SU-DHL-6 (cell line): ENCODE results near the gene GPR152.
A peak's percentile ranks its signal among the peaks of the same experiment; 100 is the strongest.

Source experiments
- H2AFZ ChIP-seq: fragments of 200-600 bp; sonication (generic); 2 replicates; pipeline ENCODE4 v1.6.1; 2014; ENCODE audit warnings: low read depth, mild to moderate bottlenecking, moderate library complexity, mixed read lengths, antibody characterized with exemption, low read length; ENCODE audit not compliant: severe bottlenecking
- H3F3A ChIP-seq: fragments of 200-600 bp; shearing (Covaris generic); 2 replicates; pipeline ENCODE4 v1.6.0; 2016; ENCODE audit warnings: antibody characterized with exemption, mild to moderate bottlenecking; ENCODE audit not compliant: insufficient read depth
- H3K27ac ChIP-seq: fragments of 200-600 bp; sonication (generic); 2 replicates; pipeline ENCODE4 v1.5.1; 2016; ENCODE audit warnings: low read depth, mild to moderate bottlenecking, low read length, moderate library complexity, mixed read lengths
- H3K27me3 ChIP-seq: fragments of 200-600 bp; sonication (generic), shearing (Covaris generic); 2 replicates; pipeline ENCODE4 v1.6.0; 2014; ENCODE audit warnings: mild to moderate bottlenecking, low read length
- H3K36me3 ChIP-seq: fragments of 200-600 bp; sonication (generic); 2 replicates; pipeline ENCODE4 v1.6.1; 2014; ENCODE audit warnings: mild to moderate bottlenecking, low read length, mixed read lengths
- H3K4me2 ChIP-seq: fragments of 300-600, 200-600 bp; shearing (Covaris generic), sonication (generic); 2 replicates; pipeline ENCODE4 v1.6.0; 2014; ENCODE audit warnings: low read length, low read depth, mild to moderate bottlenecking; ENCODE audit not compliant: poor library complexity, severe bottlenecking
- H3K4me3 ChIP-seq: fragments of 200-600 bp; sonication (generic); 2 replicates; pipeline ENCODE4 v1.5.1; 2014; ENCODE audit warnings: antibody characterized with exemption, low read length, mild to moderate bottlenecking, mixed read lengths; ENCODE audit not compliant: insufficient read depth, poor library complexity, severe bottlenecking
- H3K79me2 ChIP-seq: fragments of 200-600 bp; sonication (generic); 2 replicates; pipeline ENCODE4 v1.6.1; 2014; ENCODE audit warnings: mild to moderate bottlenecking, low read length, moderate library complexity; ENCODE audit not compliant: insufficient read depth
- H3K9ac ChIP-seq: fragments of 200-600 bp; sonication (generic); 2 replicates; pipeline ENCODE4 v1.7.0; 2014; ENCODE audit warnings: mild to moderate bottlenecking, low read length
- H3K9me2 ChIP-seq: fragments of 200-600 bp; sonication (generic); replicated peaks from 2 replicates; pipeline ENCODE4 v1.6.1; 2014; ENCODE audit warnings: low read length; ENCODE audit not compliant: insufficient read depth
- H3K9me3 ChIP-seq: fragments of 200-600 bp; sonication (generic); 2 replicates; pipeline ENCODE4 v1.6.1; 2014; ENCODE audit warnings: low read length, mixed read lengths; ENCODE audit not compliant: insufficient read depth
- H4K20me1 ChIP-seq: fragments of 200-600 bp; sonication (generic); 2 replicates; pipeline ENCODE4 v1.6.1; 2014; ENCODE audit warnings: low read depth, mild to moderate bottlenecking, antibody characterized with exemption, low read length, moderate library complexity, mixed read lengths
- CTCF ChIP-seq: fragments of 200-600 bp; sonication (generic); IDR thresholded peaks from one replicate; pipeline ENCODE4 v1.5.1; 2017; ENCODE audit warnings: antibody characterized with exemption, mild to moderate bottlenecking, low read length, moderate library complexity; ENCODE audit not compliant: insufficient read depth, poor library complexity, severe bottlenecking
- EZH2phosphoT487 ChIP-seq: fragments of 200-600 bp; sonication (generic), shearing (Covaris generic); conservative IDR thresholded peaks from 2 replicates; pipeline ENCODE4 v1.6.1; 2018; ENCODE audit warnings: mild to moderate bottlenecking, antibody characterized with exemption, low read length, moderate library complexity, mixed read lengths

GPR152 gene

GRCh38 chr11:67408437-67409200 lies 43.9 kb downstream of the GPR152 start:
- H3K27ac ChIP-seq: peak overlapping the region; percentile 88
- no peaks in the 10 kb centered on the region for H3K9me3 ChIP-seq
- H3K79me2 ChIP-seq: no peaks in the 10 kb centered on the region; the same call in 1 of the 2 replicates
- peak overlapping the region; percentile 57 for H3K9ac ChIP-seq
- H3F3A ChIP-seq: peaks cover 42% of the 10 kb centered on the region
- no peaks in the 10 kb centered on the region for H3K9me2 ChIP-seq
- H2AFZ ChIP-seq: no peak overlapping the region
- H4K20me1 ChIP-seq: no peaks in the 10 kb centered on the region
- TF ChIP-seq EZH2phosphoT487 (no peak), CTCF (no peak)
- H3K27me3 ChIP-seq: no peaks in the 10 kb centered on the region
- H3K4me3 ChIP-seq: no peak overlapping the region
- peak overlapping the region; percentile 48 for H3K4me2 ChIP-seq
- no peaks in the 10 kb centered on the region for H3K36me3 ChIP-seq

- Histone ChIP-seq H3K9me3 (no peaks in the 10 kb centered on the region), H4K20me1 (no peaks in the 10 kb centered on the region), H3K36me3 (no peaks in the 10 kb centered on the region), H3K9ac (0 out of 2 replicates have a peak overlapping the region, but pooled peaks have one; percentile 57), H3K4me2 (peak overlapping the region; percentile 9), H3F3A (peaks cover 50% of the 10 kb centered on the region), H3K9me2 (no peaks in the 10 kb centered on the region), H3K27me3 (no peaks in the 10 kb centered on the region), H3K79me2 (no peaks in the 10 kb centered on the region; the same call in 1 of the 2 replicates), H3K4me3 (no peak overlapping the region), H2AFZ (no peak overlapping the region), H3K27ac (peak overlapping the region; percentile 88)
- no peak for TF ChIP-seq EZH2phosphoT487
- TF ChIP-seq CTCF: no peak
Measured at GRCh38 chr11:67407688-67408163, 44.8 kb downstream of the GPR152 start.

GRCh38 chr11:67406969-67407687 lies 45.4 kb downstream of the GPR152 start:
- no peaks in the 10 kb centered on the region for H3K36me3 ChIP-seq
- no peaks in the 10 kb centered on the region for H3K9me2 ChIP-seq
- peaks cover 50% of the 10 kb centered on the region for H3F3A ChIP-seq
- peak overlapping the region; percentile 88 for H3K27ac ChIP-seq
- peak overlapping the region; percentile 9 for H3K4me2 ChIP-seq
- no peaks in the 10 kb centered on the region for H3K27me3 ChIP-seq
- no peak overlapping the region for H2AFZ ChIP-seq
- TF ChIP-seq CTCF: no peak
- no peak for TF ChIP-seq EZH2phosphoT487
- H3K79me2 ChIP-seq: no peaks in the 10 kb centered on the region; the same call in 1 of the 2 replicates
- no peak overlapping the region for H3K9ac ChIP-seq
- H4K20me1 ChIP-seq: no peaks in the 10 kb centered on the region
- no peaks in the 10 kb centered on the region for H3K9me3 ChIP-seq
- H3K4me3 ChIP-seq: no peak overlapping the region
